GM19351 (cell line): ENCODE results near the gene PTX4.

ENCODE experiments used
- ATAC-seq: cut with Tn5 transposase; IDR thresholded peaks from one replicate; pipeline ENCODE4 v1.9.1; 2021; ENCODE audit warnings: mild to moderate bottlenecking, moderate library complexity; ENCODE audit not compliant: unreplicated experiment

Gene PTX4

DNA sequence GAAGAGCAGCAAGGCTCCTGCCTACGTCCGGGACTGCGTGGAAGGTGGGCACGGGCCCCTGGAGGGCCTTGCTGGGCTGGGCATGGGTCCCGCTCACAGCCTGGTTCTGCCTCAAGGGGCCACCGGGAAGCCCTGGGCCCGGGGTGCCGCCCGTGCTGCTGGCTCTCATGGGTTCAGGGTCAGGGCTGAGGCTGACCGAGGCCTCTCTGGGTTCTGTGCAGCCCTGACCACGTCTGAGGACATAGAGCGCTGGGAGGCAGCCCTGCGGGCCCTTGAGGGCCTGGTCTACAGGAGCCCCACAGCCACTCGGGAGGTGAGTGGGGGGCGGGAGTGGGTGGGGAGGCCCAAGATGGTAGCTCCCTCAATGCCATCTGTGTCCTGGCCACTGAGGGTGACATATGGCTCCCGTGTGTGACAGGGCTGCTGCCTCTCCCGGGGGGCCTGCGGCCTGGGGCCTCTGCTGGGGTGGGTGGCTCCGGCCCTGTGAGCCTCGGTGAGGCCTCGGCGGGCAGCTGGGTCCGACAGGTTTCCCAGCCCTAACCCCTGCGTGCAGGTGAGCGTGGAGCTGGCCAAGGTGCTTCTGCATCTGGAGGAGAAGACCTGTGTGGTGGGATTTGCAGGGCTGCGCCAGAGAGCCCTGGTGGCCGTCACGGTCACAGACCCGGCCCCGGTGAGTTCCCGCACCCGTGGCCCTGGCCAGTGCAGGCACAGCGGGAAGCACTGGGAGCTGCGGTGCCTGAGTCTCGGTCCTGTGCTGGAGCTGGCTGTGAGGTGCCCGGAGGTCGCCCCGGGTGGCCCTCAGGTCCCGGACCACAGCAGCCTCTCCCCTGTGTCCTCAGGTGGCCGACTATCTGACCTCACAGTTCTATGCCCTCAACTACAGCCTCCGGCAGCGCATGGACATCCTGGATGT is 13.6 kb upstream of the PTX4 start:
- ATAC-seq: no peak

- ATAC-seq: no peak
Observed at GRCh38 chr16:1501630-1502029, 12.9 kb upstream of the PTX4 start.

GRCh38 chr16:1500465-1501150 is 11.9 kb upstream of the PTX4 start:
- ATAC-seq: no peak

GRCh38 chr16:1499756-1500464 is 11.2 kb upstream of the PTX4 start:
- ATAC-seq: no peak

DNA sequence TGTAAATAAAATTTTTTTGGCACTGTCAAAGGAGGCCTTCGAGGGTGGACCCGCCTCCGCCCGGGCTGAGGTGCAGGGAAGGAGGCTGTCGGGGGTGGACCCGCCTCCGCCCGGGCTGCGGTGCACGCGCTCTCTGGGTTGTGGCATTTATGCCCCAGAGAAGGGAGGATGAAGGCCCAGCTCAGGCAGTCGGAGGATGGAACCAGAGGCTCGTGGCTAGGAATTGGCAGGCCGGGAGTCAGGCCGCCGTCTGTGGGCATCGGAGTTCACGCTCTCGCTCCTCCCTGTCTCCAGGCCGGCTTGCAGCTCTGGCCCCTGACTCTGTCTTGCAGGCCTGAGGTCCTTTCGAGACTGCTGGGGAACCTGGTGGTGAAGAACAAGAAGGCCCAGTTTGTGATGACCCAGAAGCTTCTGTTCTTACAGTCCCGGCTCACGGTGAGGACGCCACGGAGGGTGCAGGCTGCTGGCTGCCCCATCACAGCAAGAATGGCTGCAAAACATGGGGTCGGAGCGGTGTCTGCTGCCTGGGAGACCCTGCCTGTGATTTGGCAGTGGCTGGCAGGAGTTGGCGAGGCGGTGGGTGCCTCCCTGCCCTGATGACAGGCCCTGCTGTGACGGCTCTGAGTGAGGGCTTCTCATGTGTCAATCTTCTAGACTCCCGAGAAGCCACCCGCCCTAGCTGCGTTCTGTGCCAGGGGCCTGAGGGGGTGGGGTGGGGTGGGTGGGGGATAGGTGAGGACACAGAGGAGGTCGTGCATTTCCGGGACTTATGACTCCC is 10.3 kb upstream of the PTX4 start:
- no peak for ATAC-seq

DNA sequence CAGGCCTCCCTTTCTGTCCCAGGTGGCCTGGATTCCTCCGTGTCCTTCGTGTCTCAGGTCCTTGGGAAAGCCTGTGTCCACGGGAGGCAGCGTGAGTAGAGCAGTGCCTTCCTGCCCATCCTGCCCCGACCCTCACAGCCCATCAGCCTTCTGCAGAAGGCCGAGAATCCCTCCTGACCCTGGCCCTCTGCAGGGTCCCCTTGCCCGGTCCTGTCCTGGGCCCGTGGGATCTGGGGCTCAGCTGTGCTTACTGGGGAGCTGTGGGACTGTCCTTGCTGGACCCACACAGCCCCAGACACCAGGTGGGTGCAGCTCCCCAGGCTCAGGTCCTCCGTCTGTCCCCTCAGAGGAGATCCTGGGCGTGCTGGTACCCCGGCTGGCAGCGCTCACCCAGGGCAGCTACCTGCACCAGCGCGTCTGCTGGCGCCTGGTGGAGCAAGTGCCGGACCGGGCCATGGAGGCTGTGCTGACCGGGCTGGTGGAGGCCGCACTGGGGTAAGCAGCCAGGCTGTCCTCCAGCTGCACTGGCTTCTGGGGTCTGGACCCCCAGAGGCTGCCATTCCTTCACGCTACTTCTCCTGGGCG is 8.4 kb upstream of the PTX4 start:
- ATAC-seq: no peak

GRCh38 chr16:1496464-1496863 is 7.7 kb upstream of the PTX4 start:
- ATAC-seq: no peak

DNA sequence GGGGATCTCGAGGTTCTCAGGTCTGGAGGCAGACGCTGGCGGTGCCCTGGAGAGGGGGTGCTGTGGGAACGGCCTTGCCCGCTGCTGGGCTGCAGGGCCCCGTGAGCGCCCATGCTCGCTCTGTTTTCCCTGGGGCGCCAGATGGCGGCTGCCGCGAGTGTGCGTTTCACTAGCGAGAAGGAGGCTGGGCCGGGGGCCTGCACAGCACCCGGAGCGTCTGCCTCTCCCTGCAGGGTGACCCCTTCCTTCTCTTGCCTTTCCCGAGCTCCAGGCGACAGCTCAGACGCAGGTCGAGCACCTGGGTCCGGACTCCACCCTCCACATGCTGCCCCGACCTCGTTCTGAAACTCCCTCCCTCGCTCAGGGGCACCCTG is 7.1 kb upstream of the PTX4 start:
- no peak for ATAC-seq

- ATAC-seq: no peak
Observed at GRCh38 chr16:1495211-1495888, 6.6 kb upstream of the PTX4 start.

DNA sequence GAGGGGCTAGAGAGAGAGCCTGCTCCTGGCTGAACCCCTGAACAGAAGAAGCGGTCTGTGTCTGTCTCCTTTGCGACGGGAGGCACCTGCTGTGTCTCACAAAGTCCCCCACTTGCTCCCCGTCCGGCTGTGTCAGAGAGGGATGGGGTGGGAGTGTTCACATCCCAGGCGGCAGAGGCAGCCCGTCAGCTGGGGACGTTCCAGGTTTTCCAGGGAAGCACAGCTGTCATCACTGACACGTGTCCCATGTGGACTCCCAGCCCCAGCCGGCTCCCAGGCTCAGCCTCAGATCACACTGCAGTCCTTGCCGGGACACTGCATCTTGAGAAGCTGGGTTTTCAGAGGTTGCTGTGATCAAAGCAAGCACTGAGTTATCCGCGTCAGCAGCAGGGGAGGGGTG is 6.0 kb upstream of the PTX4 start:
- ATAC-seq: no peak

GRCh38 chr16:1494129-1494640 is 5.4 kb upstream of the PTX4 start:
- ATAC-seq: no peak

DNA sequence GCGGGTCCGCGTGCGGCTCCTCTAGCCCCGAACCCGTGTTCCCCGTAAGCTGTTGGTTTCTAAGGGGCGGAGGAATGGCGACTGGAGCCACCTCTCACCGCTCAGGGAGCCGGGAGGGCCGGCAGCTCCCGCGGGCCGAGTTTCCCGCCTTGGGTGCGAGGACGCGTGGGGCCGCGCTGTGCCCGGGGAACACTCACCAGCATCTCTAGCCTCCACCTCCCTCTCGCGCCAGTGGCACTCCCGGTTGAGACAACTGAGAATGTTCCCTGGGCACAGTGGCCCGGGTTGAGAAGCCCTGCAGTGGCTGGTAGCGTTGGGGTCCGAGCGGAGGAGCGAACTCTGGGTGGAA is 5.0 kb upstream of the PTX4 start:
- no peak for ATAC-seq

GRCh38 chr16:1492923-1493745 is 4.4 kb upstream of the PTX4 start, which contains the start of gene TELO2:
TSS of gene TELO2 (plus strand) at chr16:1493360. CDS start at chr16:1494282, 922 bp downstream.
- peak; percentile 75 for ATAC-seq

- no peak for ATAC-seq
Observed at GRCh38 chr16:1492082-1492922, 3.6 kb upstream of the PTX4 start.

GRCh38 chr16:1491327-1491726 is 2.6 kb upstream of the PTX4 start:
- no peak for ATAC-seq

GRCh38 chr16:1489077-1489476 is 333 bp upstream of the PTX4 start:
- no peak for ATAC-seq

GRCh38 chr16:1488054-1488601 is 616 bp downstream of the PTX4 start:
- ATAC-seq: no peak
